GM19467 (cell line): ENCODE measurements around the gene OR10H5.
"Not testable (repeated sequence)": the region's sequence is repeated elsewhere in the genome, so short reads cannot be mapped to it uniquely, and the experiment has no call there.

ENCODE experiments used
- ATAC-seq: cut with Tn5 transposase; IDR thresholded peaks from one replicate; pipeline ENCODE4 v1.9.1; 2021; ENCODE audit warnings: mild to moderate bottlenecking, moderate library complexity; ENCODE audit not compliant: unreplicated experiment

OR10H5 gene, protein sequence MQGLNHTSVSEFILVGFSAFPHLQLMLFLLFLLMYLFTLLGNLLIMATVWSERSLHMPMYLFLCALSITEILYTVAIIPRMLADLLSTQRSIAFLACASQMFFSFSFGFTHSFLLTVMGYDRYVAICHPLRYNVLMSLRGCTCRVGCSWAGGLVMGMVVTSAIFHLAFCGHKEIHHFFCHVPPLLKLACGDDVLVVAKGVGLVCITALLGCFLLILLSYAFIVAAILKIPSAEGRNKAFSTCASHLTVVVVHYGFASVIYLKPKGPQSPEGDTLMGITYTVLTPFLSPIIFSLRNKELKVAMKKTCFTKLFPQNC

GRCh38 chr19:15787611-15788155 is at the start of gene OR10H5:
TSS of gene OR10H5 (plus strand) at chr19:15787661. CDS start at chr19:15794049, 6,388 bp downstream.
- no peak for ATAC-seq

GRCh38 chr19:15737722-15738121 is 49.7 kb upstream of the OR10H5 start, which contains the start of gene OR10H3:
TSS of gene OR10H3 (plus strand) at chr19:15737985. CDS start at chr19:15741393, 3,408 bp downstream.
- no peak for ATAC-seq

GRCh38 chr19:15740785-15741184 is 46.7 kb upstream of the OR10H5 start:
- ATAC-seq: no peak

DNA sequence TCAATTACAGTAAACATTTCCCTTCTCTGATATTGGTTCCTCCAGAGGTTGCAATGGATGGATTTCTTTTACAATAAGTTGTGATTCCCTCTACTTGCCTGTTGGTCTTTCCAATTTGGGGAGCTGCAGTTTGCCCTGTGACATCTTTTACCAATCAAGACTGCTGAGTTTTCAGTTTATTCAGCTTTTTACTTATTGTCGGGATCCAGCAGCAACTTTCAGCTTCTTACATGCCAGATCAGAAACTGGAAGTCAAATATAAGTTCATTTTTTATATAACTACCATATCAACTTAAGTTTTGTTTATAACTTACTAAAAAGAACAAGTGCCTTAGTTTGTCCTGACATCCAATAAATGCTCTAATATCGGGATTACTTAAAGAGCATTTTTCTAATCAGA is 39.2 kb upstream of the OR10H5 start:
- ATAC-seq: no peak

GRCh38 chr19:15758379-15758778 is 29.1 kb upstream of the OR10H5 start:
- no peak for ATAC-seq

DNA sequence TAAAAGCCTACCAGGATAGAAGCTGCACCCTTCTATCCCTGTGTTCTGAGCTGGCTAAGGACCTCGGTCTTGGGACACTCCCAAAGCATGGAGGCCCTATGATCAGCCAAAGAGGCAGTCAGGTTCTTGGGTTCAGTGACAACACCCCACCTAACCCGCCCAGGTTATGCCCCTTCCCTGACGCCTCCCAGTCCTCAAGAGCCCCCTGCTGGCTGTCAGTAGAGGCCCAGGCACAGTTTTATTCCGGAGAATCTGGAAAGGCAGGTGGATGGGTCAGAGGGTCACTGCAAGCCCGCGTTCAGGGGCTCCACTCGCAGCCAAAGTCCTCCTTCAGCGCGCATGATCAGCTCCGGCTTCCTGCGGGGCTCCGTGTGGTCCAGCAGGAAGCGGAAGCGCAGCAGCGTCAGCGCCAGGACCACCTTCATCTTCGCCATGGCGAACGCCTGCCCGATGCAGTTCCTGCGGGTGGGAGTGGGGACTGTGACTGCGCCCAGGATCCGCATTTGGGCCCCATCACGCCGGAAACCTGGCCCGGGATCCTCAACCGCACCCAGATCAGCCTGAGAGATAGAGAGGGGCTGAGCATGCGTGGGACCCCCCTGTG is 27.4 kb upstream of the OR10H5 start:
- no peak for ATAC-seq

DNA sequence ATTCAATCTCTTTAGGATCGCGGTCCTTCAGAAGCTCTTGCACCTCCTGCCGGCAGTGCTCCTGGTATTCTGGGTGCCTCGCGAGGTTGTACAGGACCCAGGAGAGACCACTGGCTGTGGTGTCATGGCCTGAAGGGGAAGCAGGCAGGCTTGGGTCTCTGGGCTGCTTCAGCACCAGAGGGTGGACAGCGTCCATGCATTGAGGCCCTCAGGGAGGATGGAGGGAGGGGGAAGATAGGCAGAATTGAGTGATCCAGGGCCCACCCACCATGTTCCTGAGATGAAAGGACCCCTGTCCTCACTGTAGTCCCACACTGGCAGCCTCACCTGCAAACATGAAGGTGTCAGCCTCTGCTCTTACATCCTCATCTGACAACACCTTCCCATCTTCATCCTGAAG is 17.9 kb upstream of the OR10H5 start:
- ATAC-seq: no peak

- ATAC-seq: not testable (repeated sequence)
Observed at GRCh38 chr19:15774159-15774558, 13.3 kb upstream of the OR10H5 start.

GRCh38 chr19:15775249-15775648 is 12.2 kb upstream of the OR10H5 start:
- ATAC-seq: no peak

DNA sequence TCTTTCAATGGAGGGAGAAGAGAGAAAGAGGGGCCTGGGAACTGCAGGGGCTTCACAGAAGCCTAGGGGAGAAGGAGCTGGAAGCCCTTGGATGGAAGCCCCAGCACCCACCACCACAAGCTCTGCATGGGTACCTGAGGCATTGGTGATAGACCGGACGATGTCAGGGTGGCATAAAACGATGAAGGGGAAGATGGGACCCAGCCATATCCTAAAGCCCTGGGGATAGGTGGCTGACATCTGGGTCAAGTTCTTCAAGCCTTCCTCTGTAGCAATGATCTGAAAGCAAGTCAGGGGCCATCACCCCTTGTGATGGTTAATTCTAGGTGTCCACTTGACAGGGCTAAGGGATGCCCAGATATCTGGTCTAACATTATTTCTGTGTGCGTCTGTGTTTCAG is 11.2 kb upstream of the OR10H5 start:
- no peak for ATAC-seq

GRCh38 chr19:15776991-15777970 is 10.2 kb upstream of the OR10H5 start:
- ATAC-seq: no peak

- no peak for ATAC-seq
Observed at GRCh38 chr19:15779756-15780476, 7.5 kb upstream of the OR10H5 start.

DNA sequence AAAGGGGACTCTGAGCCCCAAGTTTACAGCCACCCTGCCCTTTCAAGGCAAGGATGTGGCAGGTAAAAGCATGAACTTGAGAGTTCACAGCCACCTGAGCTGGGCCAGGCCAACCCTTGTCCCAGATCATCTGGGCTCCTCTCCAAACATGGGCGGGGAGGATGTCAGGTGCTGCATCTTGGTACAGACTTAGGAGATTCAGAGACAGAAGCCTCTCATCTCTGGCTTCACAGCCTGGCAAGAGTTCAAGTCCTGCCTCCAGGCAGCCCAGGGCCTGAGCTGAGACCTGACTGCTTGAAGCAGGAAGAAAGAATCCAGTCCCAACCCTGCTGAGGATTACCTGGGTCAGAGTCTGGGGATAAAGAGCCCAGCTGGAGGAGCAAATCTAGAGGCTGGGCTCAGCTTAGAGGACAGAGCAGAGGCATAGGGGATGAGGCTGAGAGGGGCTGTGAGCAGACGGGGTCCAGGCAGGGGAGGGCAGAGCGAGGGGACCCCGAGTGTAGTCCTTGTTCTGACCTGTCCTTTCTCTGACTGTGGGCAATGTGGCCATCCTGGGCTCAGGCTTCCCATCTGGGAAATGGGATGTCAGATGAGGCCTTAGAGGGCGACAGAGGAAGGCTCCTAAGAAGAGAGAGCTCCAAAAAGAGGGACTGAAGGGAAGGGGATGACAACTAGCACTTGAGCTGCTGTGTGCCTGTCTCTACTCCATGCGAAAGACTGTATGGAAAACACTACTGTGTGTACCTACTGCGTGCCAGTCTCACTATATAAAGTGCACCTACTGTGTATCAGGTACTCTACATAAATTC is 6.6 kb upstream of the OR10H5 start:
- no peak for ATAC-seq

- ATAC-seq: no peak
Observed at GRCh38 chr19:15781661-15782060, 5.8 kb upstream of the OR10H5 start.

GRCh38 chr19:15782211-15782610 is 5.2 kb upstream of the OR10H5 start:
- no peak for ATAC-seq

DNA sequence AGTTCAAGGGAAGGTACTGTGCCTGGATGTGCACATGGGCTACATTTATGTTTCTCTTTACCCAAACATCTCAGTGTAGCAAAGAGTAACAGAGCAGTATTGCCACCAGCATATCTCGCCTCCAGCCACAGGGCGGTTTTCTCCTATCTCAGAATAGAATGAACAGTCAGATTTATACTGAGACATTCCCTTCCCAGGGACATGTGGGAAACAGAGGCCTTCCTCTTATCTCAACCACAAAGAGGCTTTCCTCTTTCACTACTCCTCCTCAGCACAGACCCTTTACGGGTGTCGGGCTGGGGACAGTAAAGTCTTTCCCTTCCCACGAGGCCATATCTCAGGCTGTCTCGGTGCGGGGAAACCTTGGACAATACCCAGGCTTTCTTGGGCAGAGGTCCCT is 4.6 kb upstream of the OR10H5 start:
- not testable (repeated sequence) for ATAC-seq

GRCh38 chr19:15788594-15789270 is 1.3 kb downstream of the OR10H5 start:
- ATAC-seq: no peak

DNA sequence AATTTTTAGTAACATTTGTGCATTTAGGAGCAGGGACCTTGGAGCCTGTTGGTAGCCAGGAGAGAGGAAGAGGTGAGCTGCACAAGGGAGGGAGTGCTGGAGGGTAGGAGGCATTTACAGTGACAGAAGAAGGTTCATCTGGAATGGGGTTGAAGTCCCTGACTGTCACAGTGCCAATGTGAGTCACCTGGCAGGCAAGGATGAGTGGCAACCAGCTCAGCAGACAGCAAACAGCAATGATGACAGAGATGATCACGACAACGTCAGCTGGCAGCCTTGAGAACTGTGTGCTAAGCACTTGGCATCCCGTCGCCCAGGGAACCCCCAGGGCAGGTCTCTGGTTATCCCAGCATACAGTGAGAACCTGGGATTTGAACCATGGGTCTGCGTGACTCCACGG is 2.6 kb downstream of the OR10H5 start:
- ATAC-seq: no peak

GRCh38 chr19:15794279-15794678 is 6.8 kb downstream of the OR10H5 start:
- ATAC-seq: not testable (repeated sequence)
